Measurements from ENCODE around the gene SBF2. TPM values are rescaled to one million over a fixed set of nuclear protein-coding genes. Genes with fewer than 3 reads are reported as not detected.
"Not testable (repeated sequence)": the region's sequence is repeated elsewhere in the genome, so short reads cannot be mapped to it uniquely, and the experiment has no call there.

SBF2 gene
- total and polyA plus RNA-seq, 2 of the 13 experiments (the other 11 are each of a cell fraction or from before 2014, with no cell fraction given), result 24.0 to 45.8 TPM

GRCh38 chr11:9941991-9942390 is 352.0 kb downstream of the SBF2 start (continued):
- TF ChIP-seq TEAD3 (CRISPR knock-in tag; optimal IDR thresholded peaks at IDR 0.05; ENCODE audit: borderline replicate concordance) (no peak), ZNF275 (CRISPR knock-in tag; IDR thresholded peaks at IDR 0.05; ENCODE audit: borderline replicate concordance) (no peak), DNMT1 (CRISPR knock-in tag; IDR thresholded peaks at IDR 0.05) (no peak), GRHL1 (CRISPR knock-in tag; conservative IDR thresholded peaks at IDR 0.05) (no peak), ZSCAN20 (CRISPR knock-in tag; IDR thresholded peaks at IDR 0.05; ENCODE audit: borderline replicate concordance) (no peak), HMG20B (CRISPR knock-in tag; conservative IDR thresholded peaks at IDR 0.05) (no peak)

DNA sequence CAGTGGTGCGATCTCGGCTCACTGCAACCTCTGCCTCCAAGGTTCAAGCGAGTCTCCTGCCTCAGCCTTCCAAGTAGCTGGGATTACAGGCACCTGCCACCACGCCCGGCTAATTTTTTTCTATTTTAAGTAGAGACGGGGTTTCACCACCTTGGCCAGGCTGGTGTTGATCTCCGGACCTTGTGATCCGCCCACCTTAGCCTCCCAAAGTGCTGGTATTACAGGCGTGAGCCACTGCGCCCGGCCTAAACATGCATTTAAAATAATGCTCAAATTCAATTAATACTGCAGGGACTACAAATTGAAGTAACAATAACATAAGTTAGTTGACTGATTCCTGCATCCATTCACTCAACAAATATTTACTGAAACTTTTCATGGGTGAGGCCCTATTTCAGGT is 354.9 kb downstream of the SBF2 start:
- POLR2A ChIA-PET; BruUV-seq (replicated peaks); H3K27ac ChIP-seq (ENCODE audit: extremely low read length, insufficient read depth, low read length); ATAC-seq; FAIRE-seq; H3K9me3 ChIP-seq (ENCODE audit: low read length); H3K4me3 ChIP-seq (replicated peaks in 1 of 3; ENCODE audit: insufficient read depth in 1 of 3, low read depth in 2 of 3, low read length in 3 of 3); H3K27me3 ChIP-seq (ENCODE audit: control insufficient read depth in 1 of 2, insufficient read depth in 2 of 2, low read length in 2 of 2); CTCF ChIA-PET (ENCODE audit: low intra/inter-chr PET ratio, low total read pairs); H2AFZ ChIP-seq (ENCODE audit: low read length); H3K9ac ChIP-seq (ENCODE audit: insufficient read depth, low read depth, low read length); H3K4me2 ChIP-seq (ENCODE audit: low read depth, low read length); intact Hi-C loops (cut with micrococcal nuclease; ENCODE audit: unreplicated experiment); H3K79me2 ChIP-seq (ENCODE audit: insufficient read depth, low read length); in situ Hi-C loops (cut with HindIII; ENCODE audit: extremely low pct_ligation_motif_present, low pct_unique_long_range_greater_than_20kb); H3K36me3 ChIP-seq (replicated peaks in 1 of 2; ENCODE audit: control insufficient read depth in 1 of 2, insufficient read depth in 2 of 2, low read length in 2 of 2); H4K20me1 ChIP-seq (ENCODE audit: insufficient read depth, low read length); H3K4me1 ChIP-seq (ENCODE audit: insufficient read depth, low read length); DNase-seq (ENCODE audit: low spot score): not testable (repeated sequence)
- 88% methylated on average over 11 of the region's 11 CpGs for WGBS (ENCODE audit: low lambda C conversion rate)
